GM06990 (cell line): ENCODE data around the gene NEK6.

Experiments
- DNase-seq: peaks from one replicate; pipeline ENCODE4 v3.0.0-alpha.2; 2011; ENCODE audit not compliant: insufficient read length; ENCODE audit errors: extremely low read depth
- H3K27me3 ChIP-seq: replicated peaks from 2 replicates; pipeline ENCODE4 v1.6.0; 2011; ENCODE audit warnings: low read length; ENCODE audit not compliant: control insufficient read depth, insufficient read depth
- H3K36me3 ChIP-seq: 2 replicates; pipeline ENCODE4 v1.5.1; 2011; ENCODE audit warnings: low read length; ENCODE audit not compliant: control insufficient read depth, insufficient read depth
- H3K4me3 ChIP-seq: replicated peaks from 2 replicates; pipeline ENCODE4 v1.5.1; 2011; ENCODE audit warnings: low read depth, mild to moderate bottlenecking, control low read depth, low read length
- TF ChIP-seq, protein P1 (sequence below): IDR thresholded peaks from 2 replicates; pipeline ENCODE4 v1.5.1; 2011; ENCODE audit warnings: low read length, control low read depth, mild to moderate bottlenecking, inconsistent platforms; ENCODE audit not compliant: insufficient read depth, poor library complexity, severe bottlenecking

The NEK6 gene

DNA sequence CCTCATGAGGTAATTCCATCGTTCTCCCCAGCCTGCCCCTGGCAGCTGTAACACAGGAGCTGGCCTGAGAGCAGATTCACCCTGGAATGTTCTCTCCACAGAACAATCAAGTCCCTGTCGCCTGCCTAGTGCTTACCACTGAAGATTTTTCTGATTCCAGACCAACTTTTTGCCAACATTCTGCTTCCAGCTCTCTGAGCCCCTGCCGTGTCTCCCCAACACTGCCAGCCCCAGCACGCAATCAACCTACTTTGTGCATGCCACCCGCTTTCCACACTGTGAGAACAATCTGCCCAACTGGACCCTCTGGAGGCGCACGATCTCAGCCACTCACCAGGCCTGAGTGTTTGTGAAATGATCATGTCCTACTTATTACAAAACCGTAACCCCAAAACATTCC lies 94.9 kb downstream of the NEK6 start:
- H3K4me3 ChIP-seq = no peak overlapping the region
- H3K27me3 ChIP-seq = no peaks in the 10 kb centered on the region
- TF ChIP-seq, protein P1, sequence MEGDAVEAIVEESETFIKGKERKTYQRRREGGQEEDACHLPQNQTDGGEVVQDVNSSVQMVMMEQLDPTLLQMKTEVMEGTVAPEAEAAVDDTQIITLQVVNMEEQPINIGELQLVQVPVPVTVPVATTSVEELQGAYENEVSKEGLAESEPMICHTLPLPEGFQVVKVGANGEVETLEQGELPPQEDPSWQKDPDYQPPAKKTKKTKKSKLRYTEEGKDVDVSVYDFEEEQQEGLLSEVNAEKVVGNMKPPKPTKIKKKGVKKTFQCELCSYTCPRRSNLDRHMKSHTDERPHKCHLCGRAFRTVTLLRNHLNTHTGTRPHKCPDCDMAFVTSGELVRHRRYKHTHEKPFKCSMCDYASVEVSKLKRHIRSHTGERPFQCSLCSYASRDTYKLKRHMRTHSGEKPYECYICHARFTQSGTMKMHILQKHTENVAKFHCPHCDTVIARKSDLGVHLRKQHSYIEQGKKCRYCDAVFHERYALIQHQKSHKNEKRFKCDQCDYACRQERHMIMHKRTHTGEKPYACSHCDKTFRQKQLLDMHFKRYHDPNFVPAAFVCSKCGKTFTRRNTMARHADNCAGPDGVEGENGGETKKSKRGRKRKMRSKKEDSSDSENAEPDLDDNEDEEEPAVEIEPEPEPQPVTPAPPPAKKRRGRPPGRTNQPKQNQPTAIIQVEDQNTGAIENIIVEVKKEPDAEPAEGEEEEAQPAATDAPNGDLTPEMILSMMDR = no peak
- H3K36me3 ChIP-seq = peaks cover 63% of the 10 kb centered on the region
- DNase-seq = no peak

DNA sequence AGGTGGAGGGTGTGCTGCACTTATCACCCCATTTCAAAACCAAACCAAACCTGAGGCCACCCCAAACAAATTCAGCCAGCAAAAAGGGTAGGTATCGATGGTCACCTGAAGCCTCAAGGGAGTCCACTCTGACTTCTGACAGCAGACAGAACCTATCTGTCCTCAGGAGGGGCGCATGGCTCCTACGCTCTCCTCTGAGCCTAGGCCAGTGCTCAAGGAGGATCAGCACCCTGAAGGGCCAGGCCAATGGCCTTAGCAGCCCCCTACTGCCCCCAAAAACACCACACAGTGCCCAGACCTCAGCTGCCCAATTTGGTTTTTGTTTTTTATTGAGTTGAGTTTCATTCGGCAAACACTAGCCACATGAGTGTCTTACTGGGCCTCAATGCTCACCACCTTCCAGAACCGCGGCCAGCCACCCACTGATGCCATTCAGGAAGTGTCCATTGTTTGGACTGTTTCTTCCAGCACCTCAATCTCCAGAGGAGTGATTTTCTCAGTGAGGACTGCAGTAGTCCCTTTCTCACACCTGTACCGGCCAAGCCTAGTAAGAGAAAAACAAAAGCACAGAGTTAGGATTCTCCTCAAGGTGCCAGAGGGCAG lies 95.5 kb downstream of the NEK6 start:
- H3K36me3 ChIP-seq = peaks cover 59% of the 10 kb centered on the region
- TF ChIP-seq, protein P1 = no peak
- no peaks in the 10 kb centered on the region for H3K27me3 ChIP-seq

DNA sequence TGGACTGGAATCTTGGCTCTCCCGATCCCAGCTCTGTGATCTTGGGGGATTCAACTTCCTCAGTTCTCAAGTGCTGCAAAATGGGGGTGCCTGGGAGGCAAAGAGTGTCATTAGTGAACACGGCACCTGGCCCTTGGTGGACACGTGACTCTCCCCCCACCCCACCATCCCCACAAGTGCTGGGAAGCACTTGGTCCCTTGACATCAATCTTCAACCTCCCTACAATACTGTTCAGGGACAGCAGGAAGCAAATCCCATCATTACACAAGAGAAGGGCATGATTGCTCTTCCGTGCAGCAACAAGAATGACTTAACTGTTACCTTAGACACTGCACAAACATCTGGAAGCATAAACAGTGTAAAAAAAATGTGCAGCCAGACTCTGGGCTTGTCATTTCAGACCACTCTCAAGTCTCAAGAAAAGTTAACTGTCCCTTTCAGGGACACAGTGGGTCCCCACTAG lies 96.1 kb downstream of the NEK6 start:
- no peak for DNase-seq
- Histone ChIP-seq H3K27me3 (no peaks in the 10 kb centered on the region), H3K4me3 (no peak overlapping the region), H3K36me3 (peaks cover 53% of the 10 kb centered on the region)
- TF ChIP-seq, protein P1 = no peak

More for the DNA sequence above, 95.5 kb downstream of the NEK6 start:
- no peak overlapping the region for H3K4me3 ChIP-seq
- DNase-seq = no peak

DNA sequence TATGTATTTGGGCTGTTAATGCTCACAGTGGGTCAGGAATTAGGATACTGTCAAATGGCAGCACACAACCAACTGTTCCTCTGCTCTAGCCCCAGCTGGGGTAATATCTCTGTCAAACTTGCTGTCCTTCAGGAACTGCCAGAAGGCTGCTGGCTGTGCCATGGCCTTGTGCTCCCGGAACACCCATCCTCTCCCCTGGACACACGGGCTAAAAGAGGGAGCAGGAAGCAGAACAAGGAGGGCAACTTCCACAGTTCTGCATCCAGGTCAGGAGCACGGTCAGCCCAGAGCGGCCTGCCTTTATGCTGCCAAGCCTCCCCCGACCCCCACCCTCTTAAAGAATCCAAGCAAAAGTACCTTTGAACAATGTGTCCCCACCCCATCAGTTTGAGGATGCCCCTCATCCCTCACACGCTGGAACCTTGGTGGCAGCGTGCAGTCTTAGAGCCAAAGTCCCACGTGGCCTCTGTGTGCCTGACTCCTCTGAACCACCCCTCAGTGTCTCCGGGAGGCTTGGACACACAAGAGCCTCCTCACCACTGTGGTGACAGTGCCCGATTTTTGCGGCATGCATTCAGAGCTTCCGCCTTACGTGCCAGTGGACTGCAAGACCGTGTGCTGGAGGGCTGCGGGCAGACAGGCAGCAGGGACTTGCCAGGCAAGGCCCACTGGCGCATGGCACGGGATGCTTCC lies 96.7 kb downstream of the NEK6 start:
- DNase-seq = peak; percentile 43
- Histone ChIP-seq H3K27me3 (no peaks in the 10 kb centered on the region), H3K36me3 (peaks cover 48% of the 10 kb centered on the region), H3K4me3 (no peak overlapping the region)
- TF ChIP-seq, protein P1 = no peak

DNA sequence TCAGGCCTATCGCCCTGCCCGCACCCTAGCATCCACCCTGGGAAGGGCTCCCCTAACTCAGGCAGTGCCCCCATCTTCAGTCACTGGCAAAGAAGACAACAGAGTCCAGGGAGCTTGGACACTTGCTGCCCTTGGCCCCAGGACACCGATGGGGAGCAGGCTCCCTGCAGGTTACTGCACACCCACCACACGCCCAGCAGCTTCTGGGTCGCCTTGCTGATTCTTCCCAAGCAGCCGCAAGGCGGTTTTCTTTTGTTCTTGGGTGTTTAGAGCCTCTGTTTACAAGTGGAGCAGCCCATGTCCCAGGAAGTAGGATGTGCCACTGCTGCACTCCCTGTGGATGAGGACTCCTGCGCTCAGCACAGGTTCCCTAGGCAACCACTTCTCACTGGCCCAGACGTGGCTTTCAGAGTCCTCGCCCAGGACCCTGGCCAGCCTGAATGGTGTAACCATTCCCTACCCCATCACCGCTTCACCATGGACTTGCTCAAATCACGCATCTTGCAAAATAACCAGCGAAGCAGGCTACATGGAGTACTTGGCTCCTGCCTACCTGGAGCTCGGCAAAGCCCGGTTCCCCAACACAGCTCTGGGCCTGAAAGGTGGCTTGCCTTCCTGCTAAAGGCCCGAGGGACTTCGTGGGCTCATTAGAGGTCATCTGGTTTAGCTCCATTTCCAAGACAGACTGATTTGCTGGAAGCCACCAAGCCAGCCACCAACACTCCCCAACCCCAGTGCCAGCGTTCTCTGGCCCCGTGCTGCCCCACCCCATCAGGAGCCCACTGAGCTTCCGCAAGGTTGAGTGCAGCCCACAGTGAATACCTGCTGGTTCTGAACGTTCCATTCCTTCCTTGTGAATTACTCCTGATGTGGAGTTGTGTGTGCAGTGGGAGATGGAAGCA lies 97.5 kb downstream of the NEK6 start:
- peak; percentile 22 for DNase-seq
- TF ChIP-seq, protein P1 = no peak
- no peak overlapping the region for H3K4me3 ChIP-seq
- H3K36me3 ChIP-seq = peaks cover 42% of the 10 kb centered on the region
- no peaks in the 10 kb centered on the region for H3K27me3 ChIP-seq
